Activated T-helper 1 cell treated with Interleukin-2 at 50 U/mL for 16 hours (primary cell): Measurements from ENCODE around the gene SMARCD1.

Source experiments
- DNase-seq: peaks from one replicate; pipeline ENCODE4 v3.0.0-alpha.2; 2020; ENCODE audit warnings: low read depth

Gene SMARCD1

GRCh38 chr12:50104417-50105366, 19.6 kb downstream of the SMARCD1 start:
- DNase-seq: no peak

GRCh38 chr12:50105913-50106450, 20.8 kb downstream of the SMARCD1 start:
- DNase-seq: no peak

GRCh38 chr12:50106907-50107306, 21.8 kb downstream of the SMARCD1 start:
- DNase-seq: no peak

GRCh38 chr12:50107416-50108268, 22.5 kb downstream of the SMARCD1 start:
- DNase-seq: no peak

- DNase-seq: no peak
Observed at GRCh38 chr12:50109319-50109718, 24.2 kb downstream of the SMARCD1 start.

GRCh38 chr12:50110127-50110761, 25.1 kb downstream of the SMARCD1 start:
- no peak for DNase-seq

- no peak for DNase-seq
Observed at GRCh38 chr12:50110762-50111351, 25.7 kb downstream of the SMARCD1 start.

- DNase-seq: no peak
Observed at GRCh38 chr12:50111395-50111692, 26.2 kb downstream of the SMARCD1 start.

- peak; percentile 97 for DNase-seq
Observed at GRCh38 chr12:50111693-50112455, 26.7 kb downstream of the SMARCD1 start, which contains the start of gene COX14. COX14 (plus strand) TSS chr12:50112236; CDS start chr12:50120044, 7,808 bp downstream.

GRCh38 chr12:50112456-50113218, 27.5 kb downstream of the SMARCD1 start:
- DNase-seq: no peak

GRCh38 chr12:50117057-50117622, 32.0 kb downstream of the SMARCD1 start:
- DNase-seq: no peak

GRCh38 chr12:50119387-50119786, 34.2 kb downstream of the SMARCD1 start:
- no peak for DNase-seq

- DNase-seq: no peak
Observed at GRCh38 chr12:50120521-50120920, 35.4 kb downstream of the SMARCD1 start.

- no peak for DNase-seq
Observed at GRCh38 chr12:50120953-50121352, 35.8 kb downstream of the SMARCD1 start.

GRCh38 chr12:50121641-50122040, 36.5 kb downstream of the SMARCD1 start:
- DNase-seq: no peak

- no peak for DNase-seq
Observed at GRCh38 chr12:50123203-50123602, 38.1 kb downstream of the SMARCD1 start.

- DNase-seq: no peak
Observed at GRCh38 chr12:50127546-50127945, 42.4 kb downstream of the SMARCD1 start.

- DNase-seq: no peak
Observed at GRCh38 chr12:50129290-50129689, 44.1 kb downstream of the SMARCD1 start.

GRCh38 chr12:50132505-50133135, 47.5 kb downstream of the SMARCD1 start:
- no peak for DNase-seq
